IPS-15b (cell line): ENCODE measurements around the gene MMP27.

Source experiments
- H3K27me3 ChIP-seq: one replicate; pipeline ENCODE4 v1.6.1; 2013; ENCODE audit warnings: low read length; ENCODE audit not compliant: control insufficient read depth, insufficient read depth
- H3K36me3 ChIP-seq: one replicate; pipeline ENCODE4 v1.6.1; 2013; ENCODE audit warnings: low read length; ENCODE audit not compliant: control insufficient read depth, insufficient read depth
- H3K4me1 ChIP-seq: one replicate; pipeline ENCODE4 v1.6.1; 2013; ENCODE audit warnings: mild to moderate bottlenecking, low read length; ENCODE audit not compliant: control insufficient read depth, insufficient read depth
- H3K4me3 ChIP-seq: one replicate; pipeline ENCODE4 v1.5.1; 2013; ENCODE audit warnings: low read depth, low read length
- H3K9ac ChIP-seq: one replicate; pipeline ENCODE4 v1.6.1; 2013; ENCODE audit warnings: low read depth, mild to moderate bottlenecking, low read length
- H3K9me3 ChIP-seq: one replicate; pipeline ENCODE4 v1.6.1; 2013; ENCODE audit warnings: mild to moderate bottlenecking, low read length; ENCODE audit not compliant: control insufficient read depth, insufficient read depth

The MMP27 gene

GRCh38 chr11:102685754-102686153 lies 19.8 kb downstream of the MMP27 start:
- no peaks in the 10 kb centered on the region for H3K9me3 ChIP-seq
- H3K9ac ChIP-seq, result no peak overlapping the region
- no peaks in the 10 kb centered on the region for H3K36me3 ChIP-seq
- no peak overlapping the region for H3K4me3 ChIP-seq
- H3K27me3 ChIP-seq, result no peaks in the 10 kb centered on the region
- H3K4me1 ChIP-seq, result peaks cover 11% of the 10 kb centered on the region

- no peaks in the 10 kb centered on the region for H3K9me3 ChIP-seq
- H3K27me3 ChIP-seq, result no peaks in the 10 kb centered on the region
- H3K4me3 ChIP-seq, result no peak overlapping the region
- H3K9ac ChIP-seq, result no peak overlapping the region
- H3K4me1 ChIP-seq, result peaks cover 11% of the 10 kb centered on the region
- H3K36me3 ChIP-seq, result no peaks in the 10 kb centered on the region
These were observed 20.2 kb downstream of the MMP27 start for GRCh38 chr11:102685338-102685737.

- no peak overlapping the region for H3K9ac ChIP-seq
- peaks cover 11% of the 10 kb centered on the region for H3K4me1 ChIP-seq
- H3K4me3 ChIP-seq, result no peak overlapping the region
- no peaks in the 10 kb centered on the region for H3K27me3 ChIP-seq
- no peaks in the 10 kb centered on the region for H3K9me3 ChIP-seq
- no peaks in the 10 kb centered on the region for H3K36me3 ChIP-seq
These were observed 22.3 kb downstream of the MMP27 start for GRCh38 chr11:102683277-102683676.

- Histone ChIP-seq H3K9me3 (no peaks in the 10 kb centered on the region), H3K36me3 (no peaks in the 10 kb centered on the region), H3K9ac (no peak overlapping the region), H3K4me3 (no peak overlapping the region), H3K27me3 (no peaks in the 10 kb centered on the region), H3K4me1 (peaks cover 21% of the 10 kb centered on the region)
These were observed 24.6 kb downstream of the MMP27 start for GRCh38 chr11:102680945-102681344.

GRCh38 chr11:102678022-102678421 lies 27.5 kb downstream of the MMP27 start:
- Histone ChIP-seq H3K36me3 (no peaks in the 10 kb centered on the region), H3K9me3 (no peaks in the 10 kb centered on the region), H3K27me3 (no peaks in the 10 kb centered on the region), H3K4me3 (no peak overlapping the region), H3K9ac (no peak overlapping the region), H3K4me1 (peaks cover 12% of the 10 kb centered on the region)

GRCh38 chr11:102676084-102676483 lies 29.5 kb downstream of the MMP27 start:
- Histone ChIP-seq H3K36me3 (no peaks in the 10 kb centered on the region), H3K9ac (no peak overlapping the region), H3K27me3 (no peaks in the 10 kb centered on the region), H3K4me3 (no peak overlapping the region), H3K4me1 (peaks cover 12% of the 10 kb centered on the region), H3K9me3 (no peaks in the 10 kb centered on the region)

GRCh38 chr11:102669664-102670063 lies 35.9 kb downstream of the MMP27 start:
- H3K27me3 ChIP-seq, result no peaks in the 10 kb centered on the region
- no peak overlapping the region for H3K9ac ChIP-seq
- no peaks in the 10 kb centered on the region for H3K36me3 ChIP-seq
- no peaks in the 10 kb centered on the region for H3K9me3 ChIP-seq
- no peak overlapping the region for H3K4me3 ChIP-seq
- peaks cover 4% of the 10 kb centered on the region for H3K4me1 ChIP-seq

GRCh38 chr11:102666331-102666957 lies 39.1 kb downstream of the MMP27 start:
- Histone ChIP-seq H3K4me1 (peaks cover 4% of the 10 kb centered on the region), H3K4me3 (no peak overlapping the region), H3K9ac (no peak overlapping the region), H3K9me3 (no peaks in the 10 kb centered on the region), H3K36me3 (no peaks in the 10 kb centered on the region), H3K27me3 (no peaks in the 10 kb centered on the region)

- Histone ChIP-seq H3K27me3 (no peaks in the 10 kb centered on the region), H3K9me3 (no peaks in the 10 kb centered on the region), H3K4me3 (no peak overlapping the region), H3K4me1 (peaks cover 4% of the 10 kb centered on the region), H3K36me3 (no peaks in the 10 kb centered on the region), H3K9ac (no peak overlapping the region)
These were observed 41.4 kb downstream of the MMP27 start for GRCh38 chr11:102664001-102664752.

- Histone ChIP-seq H3K36me3 (no peaks in the 10 kb centered on the region), H3K9me3 (no peaks in the 10 kb centered on the region), H3K4me1 (peaks cover 4% of the 10 kb centered on the region), H3K9ac (no peak overlapping the region), H3K27me3 (no peaks in the 10 kb centered on the region), H3K4me3 (no peak overlapping the region)
These were observed 43.0 kb downstream of the MMP27 start for GRCh38 chr11:102662607-102663006.

GRCh38 chr11:102661040-102661439 lies 44.5 kb downstream of the MMP27 start:
- Histone ChIP-seq H3K4me1 (peaks cover 2% of the 10 kb centered on the region), H3K4me3 (no peak overlapping the region), H3K9me3 (no peaks in the 10 kb centered on the region), H3K36me3 (no peaks in the 10 kb centered on the region), H3K9ac (no peak overlapping the region), H3K27me3 (no peaks in the 10 kb centered on the region)

- Histone ChIP-seq H3K4me3 (no peak overlapping the region), H3K4me1 (no peaks in the 10 kb centered on the region), H3K9ac (no peak overlapping the region), H3K36me3 (no peaks in the 10 kb centered on the region), H3K27me3 (no peaks in the 10 kb centered on the region), H3K9me3 (no peaks in the 10 kb centered on the region)
These were observed 49.0 kb downstream of the MMP27 start for GRCh38 chr11:102656528-102656927.
